Esophagus muscularis mucosa (tissue), 3 donors: ENCODE measurements around the gene ABHD18.

Experiments
- POLR2A ChIP-seq: fragments of 450-650 bp; IDR thresholded peaks from one replicate; pipeline ENCODE4 v1.6.1; 2017; ENCODE audit warnings: antibody characterized with exemption, moderate library complexity, mild to moderate bottlenecking, low read depth
- TF ChIP-seq, protein P1 (sequence below), 3 experiments: fragments of 200-600 bp in 2 of 3; fragments of 450-650 bp in 1 of 3; sonication (generic) in 2 of 3; IDR thresholded peaks; one replicate each; pipeline ENCODE4 v1.5.1; 2017 to 2019; ENCODE audit warnings: antibody characterized with exemption in 3 of 3, mild to moderate bottlenecking in 2 of 3, moderate library complexity in 1 of 3

DNA sequence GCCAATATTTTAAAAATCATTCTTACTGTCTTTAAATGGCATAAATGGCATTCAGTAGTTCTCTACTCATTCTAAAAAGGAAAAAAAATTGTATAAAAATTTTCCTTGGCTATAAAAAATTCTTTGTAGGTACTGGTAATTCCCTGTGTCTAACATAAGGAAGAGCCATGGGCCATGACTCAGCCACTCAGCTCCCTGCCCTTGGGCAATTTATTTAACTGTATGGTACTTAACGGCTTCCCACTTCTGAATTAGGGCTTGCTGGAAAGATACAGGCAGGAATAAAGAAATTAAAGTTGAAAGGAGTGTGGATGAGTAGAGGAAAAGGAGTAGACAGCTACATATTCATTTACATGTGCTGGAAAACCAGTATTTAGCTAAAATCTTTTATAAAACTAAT is 30.6 kb downstream of the ABHD18 start:
- TF ChIP-seq POLR2A = no peak
- TF ChIP-seq, protein P1, sequence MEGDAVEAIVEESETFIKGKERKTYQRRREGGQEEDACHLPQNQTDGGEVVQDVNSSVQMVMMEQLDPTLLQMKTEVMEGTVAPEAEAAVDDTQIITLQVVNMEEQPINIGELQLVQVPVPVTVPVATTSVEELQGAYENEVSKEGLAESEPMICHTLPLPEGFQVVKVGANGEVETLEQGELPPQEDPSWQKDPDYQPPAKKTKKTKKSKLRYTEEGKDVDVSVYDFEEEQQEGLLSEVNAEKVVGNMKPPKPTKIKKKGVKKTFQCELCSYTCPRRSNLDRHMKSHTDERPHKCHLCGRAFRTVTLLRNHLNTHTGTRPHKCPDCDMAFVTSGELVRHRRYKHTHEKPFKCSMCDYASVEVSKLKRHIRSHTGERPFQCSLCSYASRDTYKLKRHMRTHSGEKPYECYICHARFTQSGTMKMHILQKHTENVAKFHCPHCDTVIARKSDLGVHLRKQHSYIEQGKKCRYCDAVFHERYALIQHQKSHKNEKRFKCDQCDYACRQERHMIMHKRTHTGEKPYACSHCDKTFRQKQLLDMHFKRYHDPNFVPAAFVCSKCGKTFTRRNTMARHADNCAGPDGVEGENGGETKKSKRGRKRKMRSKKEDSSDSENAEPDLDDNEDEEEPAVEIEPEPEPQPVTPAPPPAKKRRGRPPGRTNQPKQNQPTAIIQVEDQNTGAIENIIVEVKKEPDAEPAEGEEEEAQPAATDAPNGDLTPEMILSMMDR (IDR thresholded peaks at IDR 0.05) = no peak
